CD4-positive, alpha-beta T cell treated with Interleukin-1 beta for 1 hour (primary cell): Measurements from ENCODE around the gene TCAF1.
"Not testable (repeated sequence)": the region's sequence is repeated elsewhere in the genome, so short reads cannot be mapped to it uniquely, and the experiment has no call there.

Experiments used
- DNase-seq, 2 donors: peaks; one replicate each; pipeline ENCODE4 v3.0.0-alpha.2; 2020 to 2022

Gene TCAF1

DNA sequence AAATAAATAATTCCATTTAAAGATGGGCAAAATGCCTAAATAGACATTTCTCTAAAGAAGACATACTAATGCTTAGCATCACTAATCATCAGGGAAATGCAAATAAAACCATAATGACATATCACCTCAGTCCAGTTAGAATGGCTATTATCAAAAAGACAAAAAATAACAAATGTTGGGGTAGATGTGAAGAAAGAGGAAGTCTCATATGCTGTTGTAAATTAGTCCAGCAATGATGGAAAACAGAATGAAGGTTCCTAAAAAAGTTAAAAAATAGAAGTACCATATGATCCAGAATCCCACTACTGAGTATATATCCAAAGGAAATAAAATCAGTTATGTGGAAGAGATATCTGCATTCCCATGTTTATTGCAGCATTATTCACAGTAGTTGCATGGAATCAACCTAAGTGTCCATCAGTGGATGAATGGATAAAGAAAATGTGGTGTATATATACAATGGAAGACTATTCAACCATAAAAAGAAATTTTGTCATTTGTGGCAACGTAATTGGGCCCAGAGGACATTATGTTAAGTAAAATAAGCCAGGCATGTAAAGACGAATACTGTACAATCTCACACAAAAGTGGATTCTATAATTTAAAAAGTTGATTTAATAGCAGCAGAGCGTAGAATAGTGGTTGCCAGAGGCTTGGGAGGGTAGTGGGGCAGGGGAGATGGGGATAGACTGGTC, 52.0 kb downstream of the TCAF1 start:
- DNase-seq = no peak

DNA sequence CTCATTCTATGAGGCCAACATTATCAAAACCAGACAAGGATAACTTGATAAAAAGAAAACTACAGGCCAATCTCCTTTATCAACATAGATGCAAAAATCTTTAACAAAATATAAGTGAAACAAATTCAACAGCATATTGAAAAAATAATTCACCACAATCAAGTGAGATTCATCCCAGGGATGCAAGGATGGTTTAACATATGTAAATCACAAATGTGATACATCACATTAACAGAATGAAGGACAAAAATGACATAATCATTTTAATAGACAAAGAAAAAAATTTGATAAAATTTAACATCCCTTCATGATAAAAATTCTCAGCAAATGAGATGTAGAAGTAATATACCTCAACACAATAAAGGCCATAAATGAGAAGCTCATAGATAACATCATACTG, 53.8 kb downstream of the TCAF1 start:
- no peak for DNase-seq

DNA sequence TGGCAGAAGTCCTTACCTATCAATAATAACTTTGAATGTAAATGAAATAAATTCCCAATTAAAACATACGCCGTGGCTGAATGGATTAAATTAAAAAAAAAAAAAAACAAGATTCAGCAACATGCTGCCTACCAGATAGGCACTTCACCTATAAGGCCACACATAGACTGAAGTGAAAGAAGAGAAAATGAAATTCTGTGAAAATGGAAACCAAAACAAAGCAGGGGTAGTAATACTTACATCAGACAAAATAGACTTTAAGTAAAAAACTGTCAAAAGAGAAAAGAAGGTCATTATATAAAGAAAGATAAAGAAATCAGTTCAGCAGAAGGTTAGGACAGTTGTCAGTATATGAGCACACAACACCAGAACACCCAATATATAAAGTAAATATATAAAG, 55.3 kb downstream of the TCAF1 start:
- no peak for DNase-seq

DNA sequence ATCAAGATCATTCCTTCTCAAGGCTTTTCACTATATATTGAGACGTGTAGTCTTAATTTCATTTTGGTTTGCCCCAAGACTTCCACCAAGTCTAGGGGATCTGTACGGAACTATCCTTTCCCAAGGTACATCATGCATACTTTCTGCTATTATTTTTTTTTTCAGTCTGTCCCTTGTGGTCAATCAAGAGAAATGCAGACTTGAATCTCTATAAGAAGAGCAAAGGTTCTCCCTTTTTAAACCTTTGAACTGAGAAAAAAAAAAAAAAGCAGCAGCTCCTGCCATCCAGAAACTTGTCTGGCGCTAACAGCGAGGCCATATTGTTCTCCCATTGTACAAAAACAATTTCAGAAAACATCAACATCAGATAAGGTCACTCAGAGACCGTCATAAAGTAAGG, 60.3 kb downstream of the TCAF1 start:
- DNase-seq = not testable (repeated sequence)

DNA sequence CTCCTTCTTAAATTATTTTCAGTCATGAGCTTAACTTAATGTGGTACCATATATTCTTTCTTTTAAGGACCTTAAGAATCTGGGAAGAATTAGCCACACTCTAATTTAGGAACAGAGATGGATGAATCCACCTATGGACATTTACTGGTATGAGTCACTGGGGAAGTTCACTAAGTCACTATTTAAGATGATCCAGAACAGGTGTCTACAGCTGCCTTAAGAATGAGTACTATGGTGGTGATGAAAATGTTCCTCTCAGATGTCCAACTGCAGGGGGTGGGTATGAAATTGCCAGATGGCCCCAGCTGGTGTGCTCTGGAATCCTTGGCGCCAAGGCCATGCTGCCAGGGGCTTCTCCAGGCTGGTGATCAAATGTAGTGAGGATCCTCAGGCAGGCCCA, 61.9 kb downstream of the TCAF1 start:
- DNase-seq = not testable (repeated sequence)

DNA sequence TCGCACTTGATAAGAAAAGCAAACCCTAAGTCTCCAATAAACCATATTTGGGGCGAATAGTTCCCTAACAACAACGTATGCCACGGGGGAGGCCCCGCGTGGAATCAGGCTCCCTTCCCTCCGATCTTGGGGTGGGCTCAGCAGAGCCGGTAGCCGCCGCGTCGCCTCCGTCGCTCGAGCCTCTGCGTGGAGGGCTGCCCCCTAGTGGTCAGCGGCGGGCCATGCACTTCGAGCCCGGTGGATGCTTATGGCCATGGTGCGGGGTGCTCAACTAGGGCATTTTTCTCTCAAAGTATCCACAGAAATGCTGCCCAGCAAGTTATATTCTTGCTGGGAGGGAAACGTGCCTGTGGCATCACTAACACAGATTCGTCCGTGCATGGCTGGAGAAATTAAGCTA, 64.8 kb downstream of the TCAF1 start:
- peak; percentile 91 to 94 for DNase-seq

DNA sequence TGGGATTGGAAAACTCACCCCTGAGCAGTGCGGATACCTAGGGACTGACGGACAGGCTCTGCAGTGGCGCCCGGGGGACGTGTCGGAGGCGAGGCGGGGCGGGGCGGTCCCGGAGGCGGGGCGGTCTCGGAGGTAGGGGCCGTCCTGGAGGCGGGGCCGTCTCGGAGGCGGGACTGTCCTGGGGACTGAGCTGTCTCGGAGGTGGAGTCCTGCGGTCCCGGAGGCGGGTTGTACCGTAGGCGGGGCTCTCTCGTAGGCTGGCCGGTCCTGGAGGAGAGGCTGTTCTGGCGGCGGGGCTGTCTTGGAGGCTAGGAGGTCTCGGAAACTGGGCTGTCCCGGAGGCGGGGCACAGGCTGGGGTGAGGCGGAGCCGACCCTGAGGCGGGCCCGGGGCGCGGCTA, 65.4 kb downstream of the TCAF1 start:
- peak; percentile 89 to 92 for DNase-seq

DNA sequence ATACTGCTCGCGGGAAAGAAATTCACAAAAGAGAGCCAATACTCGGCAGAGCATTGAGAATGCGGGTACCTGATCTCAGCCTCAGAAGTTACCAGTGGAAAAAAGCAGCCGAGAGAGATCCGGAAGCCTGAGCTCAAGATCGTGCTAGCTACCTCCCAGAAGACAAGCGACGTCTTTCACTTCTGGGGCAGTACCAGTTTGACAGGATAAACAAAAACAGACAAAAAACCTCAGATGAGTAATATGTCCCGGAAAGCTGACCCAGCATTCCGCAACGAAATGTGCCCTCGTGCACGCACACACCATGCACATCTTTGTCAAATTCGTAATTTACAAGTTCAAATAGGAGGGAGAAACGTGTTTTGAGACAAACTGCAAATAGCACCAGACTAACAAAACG, 65.9 kb downstream of the TCAF1 start:
- DNase-seq = not testable (repeated sequence)

DNA sequence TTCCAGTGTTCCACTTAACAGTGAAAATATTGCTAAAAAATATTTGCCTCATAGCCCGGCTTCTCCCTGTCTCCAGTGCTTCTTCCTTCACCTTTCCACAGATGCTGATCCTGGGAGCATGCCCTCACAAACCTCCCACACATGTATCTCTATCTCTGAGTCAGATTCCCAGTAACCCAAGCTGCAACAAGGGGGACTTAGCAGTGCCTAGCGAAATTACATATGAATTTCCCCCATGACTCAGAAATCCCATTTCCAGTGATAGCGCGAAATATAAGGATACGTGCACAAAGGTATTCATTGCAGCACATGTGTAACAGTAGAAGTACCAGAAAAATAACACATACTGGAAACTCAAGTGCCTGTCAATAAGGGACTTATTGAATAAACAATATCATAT, 75.4 kb downstream of the TCAF1 start:
- DNase-seq = not testable (repeated sequence)

DNA sequence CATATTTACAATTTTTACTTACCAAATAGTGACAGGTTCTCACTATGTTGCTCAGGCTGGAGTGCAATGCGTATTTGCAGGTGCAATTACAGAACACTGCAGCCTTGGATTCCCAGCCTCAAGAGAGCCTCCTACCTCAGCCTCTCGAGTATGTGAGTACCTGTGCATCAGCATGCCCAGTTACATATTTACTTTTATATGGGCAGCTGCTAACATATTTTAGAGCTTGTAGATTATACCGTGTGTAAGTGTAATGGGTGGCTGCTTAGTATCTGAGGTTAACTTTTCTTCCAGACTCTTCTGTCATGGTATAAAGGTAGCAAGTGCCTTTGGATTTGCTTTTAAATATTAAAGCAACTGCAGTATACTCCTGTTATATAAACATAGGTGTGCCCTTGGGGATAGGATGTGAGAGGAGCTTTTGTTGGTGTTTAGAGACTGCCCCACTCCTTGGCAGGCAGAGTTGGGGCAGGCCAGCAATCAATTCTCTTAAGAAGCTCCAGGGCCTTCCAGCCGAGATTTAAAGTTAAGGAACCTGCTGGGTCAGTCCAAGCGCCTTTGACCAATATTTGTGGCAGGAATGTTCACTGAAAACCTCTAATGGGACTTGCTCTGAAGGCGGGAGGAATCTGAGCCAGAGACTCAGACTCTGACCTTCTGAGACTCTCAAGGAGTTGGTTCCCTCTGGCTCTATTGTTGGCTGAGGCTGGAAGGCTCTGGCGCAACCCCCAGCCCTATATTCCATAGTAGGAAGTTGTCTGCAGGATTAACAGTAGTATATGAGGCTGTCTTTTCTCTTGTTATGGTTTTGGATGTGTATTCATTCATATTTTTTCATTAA, 77.5 kb downstream of the TCAF1 start:
- DNase-seq = not testable (repeated sequence)

DNA sequence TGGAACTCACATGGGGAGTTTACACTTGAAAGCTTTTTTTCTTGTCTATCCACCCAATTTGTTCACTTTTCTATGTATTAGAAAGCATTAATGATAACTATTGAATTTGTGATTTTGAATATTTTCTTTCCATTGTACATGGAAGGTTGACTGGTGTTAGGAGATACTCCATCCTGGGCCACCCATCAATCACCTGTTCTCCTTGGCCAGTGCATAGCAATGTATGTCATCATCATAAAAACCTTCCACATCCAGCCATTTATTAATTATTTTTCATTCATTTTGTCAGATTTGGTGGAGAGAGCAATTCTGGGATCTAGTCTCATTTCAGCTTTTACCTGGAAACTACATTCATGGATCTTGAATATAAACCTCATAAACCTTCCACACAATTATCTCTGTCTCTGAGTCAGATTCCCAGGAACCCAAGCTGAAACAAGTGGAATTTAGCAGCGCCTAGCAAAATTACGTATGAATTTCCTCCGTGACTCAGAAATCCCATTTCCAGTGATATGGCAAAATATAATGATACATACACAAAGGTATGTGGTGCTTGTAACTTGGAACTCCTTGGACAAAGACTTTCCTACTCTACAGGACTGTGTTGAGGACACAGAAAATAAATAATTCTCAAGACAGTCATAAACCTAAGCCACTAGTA, 78.2 kb downstream of the TCAF1 start:
- not testable (repeated sequence) for DNase-seq

DNA sequence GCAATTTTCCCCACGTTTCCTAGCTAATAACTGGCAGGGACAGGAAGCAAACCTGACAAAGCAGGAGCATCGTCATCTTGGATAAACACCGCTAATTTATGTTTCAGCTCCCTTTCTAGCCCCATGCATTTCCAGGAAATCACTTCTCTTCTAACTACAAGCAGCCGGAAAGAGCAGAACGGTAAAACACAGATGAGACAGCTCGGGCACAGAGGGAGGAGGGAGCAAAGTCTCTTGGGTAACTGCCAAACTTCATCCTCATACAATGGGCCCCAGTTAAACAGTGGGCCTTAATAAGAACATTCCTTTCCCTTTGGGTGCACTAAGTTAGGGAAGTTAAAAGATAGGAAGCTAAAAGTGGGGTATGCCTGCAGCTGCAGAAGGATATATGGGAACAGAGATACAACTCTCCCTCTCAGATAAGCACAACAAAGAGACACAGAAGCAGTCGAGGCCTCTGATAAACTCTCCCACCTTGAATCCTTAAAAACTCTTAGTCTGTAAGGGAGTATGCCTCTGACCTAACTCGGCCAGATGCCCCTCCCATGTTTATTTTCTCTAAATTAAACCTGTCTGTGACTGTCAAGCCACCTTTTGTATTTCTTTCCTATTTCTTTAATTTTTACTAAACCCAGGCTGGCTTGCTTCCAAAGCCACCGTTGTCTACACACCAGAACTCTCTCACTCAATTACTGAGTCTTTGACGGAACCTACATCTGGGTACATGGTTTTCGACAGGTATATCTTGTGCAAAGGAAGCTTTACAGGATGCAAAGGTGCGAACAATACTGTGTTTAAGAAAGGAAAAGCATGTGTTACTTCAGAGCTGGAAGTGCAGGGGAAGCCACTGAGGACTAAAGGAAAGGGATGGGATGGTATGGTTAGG, 80.3 kb downstream of the TCAF1 start:
- DNase-seq = not testable (repeated sequence)

DNA sequence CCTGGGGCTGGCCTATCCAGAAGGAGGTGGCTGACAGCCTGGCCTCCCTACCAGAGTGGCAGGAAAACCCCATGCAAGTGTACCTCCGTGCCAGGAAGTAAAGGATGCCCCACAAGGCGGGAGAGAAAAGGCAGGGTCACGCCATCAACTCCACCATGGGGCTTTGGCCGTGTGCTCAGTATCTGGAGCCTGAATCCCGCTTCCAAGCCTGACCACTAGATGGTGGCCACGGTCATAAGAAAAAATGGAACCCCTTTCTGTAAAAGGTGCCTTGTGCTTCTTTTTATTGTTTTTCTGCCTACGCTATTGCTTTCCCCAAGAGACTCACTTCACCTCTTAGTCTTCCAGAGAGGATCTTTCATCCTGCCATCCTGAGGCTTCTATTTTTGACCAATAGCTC, 84.1 kb downstream of the TCAF1 start:
- not testable (repeated sequence) for DNase-seq

DNA sequence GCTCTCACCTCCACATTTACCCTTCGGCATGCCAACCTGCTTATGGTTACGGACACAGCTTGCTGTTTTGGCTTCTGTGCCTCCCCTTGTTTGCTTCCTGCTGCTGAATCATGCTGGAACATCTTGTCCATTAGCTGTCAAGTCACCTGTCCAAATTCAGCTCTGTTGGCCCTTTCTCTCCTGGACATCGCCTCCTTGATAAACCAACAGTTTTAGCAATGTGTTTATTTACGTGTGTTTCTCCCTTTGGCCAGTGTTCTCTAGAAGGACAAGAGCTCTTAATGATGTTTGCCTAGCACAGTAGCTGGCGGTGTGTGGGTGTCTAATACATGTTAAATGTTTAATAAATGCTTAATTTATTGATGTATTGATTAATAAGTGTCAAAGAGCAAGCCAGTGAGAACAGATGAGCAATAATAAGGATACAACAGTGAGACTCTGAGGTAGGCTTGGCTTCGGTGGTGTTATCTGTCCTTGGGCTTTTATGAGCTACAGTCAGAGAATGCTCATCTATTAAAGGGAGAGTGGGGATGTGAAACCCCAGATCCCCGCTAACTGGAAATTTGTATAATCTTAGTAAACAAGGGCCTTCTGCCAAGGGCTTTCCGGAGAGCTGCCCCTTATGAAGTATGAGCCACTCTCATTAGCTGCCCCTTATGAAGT, 85.4 kb downstream of the TCAF1 start:
- DNase-seq = not testable (repeated sequence)

DNA sequence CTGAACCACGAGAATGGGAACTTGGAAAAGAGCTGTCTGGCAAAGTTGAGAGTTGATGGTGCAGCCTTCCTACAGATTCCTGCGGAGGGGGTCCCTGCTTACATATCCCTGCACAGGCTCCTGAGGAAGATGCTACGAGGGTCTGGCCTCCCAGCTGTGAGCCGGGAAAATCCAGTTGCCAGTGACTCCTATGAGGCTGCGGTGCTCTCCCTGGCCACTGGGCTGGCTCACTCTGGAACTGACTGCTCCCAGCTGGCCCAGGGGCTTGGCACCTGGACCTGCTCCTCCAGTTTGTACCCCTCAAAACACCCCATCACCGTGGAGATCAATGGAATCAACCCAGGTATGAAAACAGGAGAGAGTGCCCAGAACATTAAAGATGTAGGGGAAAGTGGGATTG, 91.3 kb downstream of the TCAF1 start:
- not testable (repeated sequence) for DNase-seq

DNA sequence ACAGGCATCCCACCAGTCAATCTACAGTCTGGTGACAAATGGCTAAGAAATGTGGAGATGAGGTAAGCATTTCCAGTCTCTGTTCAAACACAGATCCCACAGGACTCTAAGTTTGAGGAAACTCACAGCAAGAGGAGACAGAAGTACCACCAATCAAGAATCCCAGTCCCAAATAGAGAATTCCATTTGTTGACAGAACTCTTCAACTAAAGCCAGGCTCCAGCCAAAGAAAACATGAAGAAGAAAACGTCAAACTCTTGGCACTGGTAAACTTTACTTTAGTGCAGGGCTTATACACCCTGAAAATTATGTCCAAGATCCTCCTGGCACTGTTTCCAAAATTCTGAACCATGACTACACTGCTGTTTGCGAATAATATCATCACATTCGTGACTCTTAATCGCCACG, 95.3 kb downstream of the TCAF1 start:
- DNase-seq = not testable (repeated sequence)
